SK-N-SH (cell line): ENCODE measurements around the gene ESYT1. TPM values are rescaled to one million over a fixed set of nuclear protein-coding genes. Genes with fewer than 3 reads are reported as not detected.

Experiments
- CTCF ChIA-PET: fragments of 300-600, 350-600 bp; formaldehyde crosslinking; extraction: SDS; loops from one replicate; lab custom pipeline; 2021; lab: Yijun Ruan, JAX
- POLR2A ChIA-PET: fragments of 350-600 bp; sonication (Branson Sonifier 250); formaldehyde crosslinking; extraction: SDS; loops from one replicate; lab custom pipeline; 2020; ENCODE audit warnings: antibody characterized with exemption, inconsistent platforms; lab: Yijun Ruan, JAX
- DNase-seq: peaks from one replicate; pipeline ENCODE4 v3.0.0; 2012
- H2AFZ ChIP-seq: fragments of 200-600 bp; sonication (generic); 2 replicates; pipeline ENCODE4 v1.8.1; 2016; ENCODE audit warnings: antibody characterized with exemption, mild to moderate bottlenecking, low read depth
- H3F3A ChIP-seq: fragments of 200-600 bp; sonication (generic); replicated peaks from 2 replicates; pipeline ENCODE3; 2016; ENCODE audit warnings: antibody characterized with exemption, mild to moderate bottlenecking; ENCODE audit not compliant: insufficient read depth
- H3K27ac ChIP-seq, 2 experiments: fragments of 200-500 bp in 1 of 2; fragments of 200-600 bp in 1 of 2; sonication (Bioruptor generic) in 1 of 2; sonication (generic), shearing (Covaris generic) in 1 of 2; 2 replicates each; pipeline versions ENCODE4 v1.5.1 to v1.6.1; 2014 to 2016; ENCODE audit warnings: low read depth in 2 of 2, inconsistent platforms in 1 of 2, low read length in 1 of 2, mild to moderate bottlenecking in 1 of 2, mixed read lengths in 1 of 2
- H3K27me3 ChIP-seq: fragments of 200-600 bp; sonication (generic), shearing (Covaris generic); 2 replicates; pipeline ENCODE4 v1.6.1; 2016; ENCODE audit warnings: mixed run types; ENCODE audit not compliant: insufficient read depth
- H3K36me3 ChIP-seq, 2 experiments: fragments of 200-500 bp in 1 of 2; fragments of 200-600 bp in 1 of 2; sonication (Bioruptor generic) in 1 of 2; sonication (generic) in 1 of 2; replicated peaks in 1 of 2; 2 replicates each; pipeline versions ENCODE3 to v1.5.1; 2014 to 2016; ENCODE audit warnings: low read length in 1 of 2, mild to moderate bottlenecking in 1 of 2; ENCODE audit not compliant: insufficient read depth in 2 of 2, control insufficient read depth in 1 of 2
- H3K4me1 ChIP-seq, 2 experiments: fragments of 200-500 bp in 1 of 2; fragments of 200-600 bp in 1 of 2; sonication (Bioruptor generic) in 1 of 2; sonication (generic), shearing (Covaris generic) in 1 of 2; 2 replicates each; pipeline versions ENCODE4 v1.5.1 to v1.6.1; 2014 to 2016; ENCODE audit warnings: low read depth in 1 of 2, low read length in 1 of 2, mixed run types in 1 of 2; ENCODE audit not compliant: insufficient read depth in 2 of 2, control insufficient read depth in 1 of 2
- H3K4me2 ChIP-seq: fragments of 200-600 bp; sonication (generic), shearing (Covaris generic); 2 replicates; pipeline ENCODE4 v1.6.1; 2017; ENCODE audit warnings: mixed run types
- H3K4me3 ChIP-seq, 2 experiments: fragments of 200-500 bp in 1 of 2; fragments of 200-600 bp in 1 of 2; sonication (Bioruptor generic) in 1 of 2; sonication (generic), shearing (Covaris generic) in 1 of 2; 2 replicates each; pipeline versions ENCODE4 v1.5.1 to v1.8.1; 2014 to 2016; ENCODE audit warnings: low read depth in 2 of 2, inconsistent platforms in 1 of 2, low read length in 1 of 2, mild to moderate bottlenecking in 1 of 2, mixed read lengths in 1 of 2, moderate library complexity in 1 of 2
- H3K79me2 ChIP-seq: fragments of 200-600 bp; sonication (generic); 2 replicates; pipeline ENCODE4 v1.8.1; 2017; ENCODE audit warnings: mild to moderate bottlenecking; ENCODE audit not compliant: insufficient read depth
- H3K9ac ChIP-seq: fragments of 200-600 bp; sonication (generic); 2 replicates; pipeline ENCODE4 v1.6.1; 2017; ENCODE audit warnings: mixed run types
- H3K9me2 ChIP-seq: fragments of 200-600 bp; sonication (generic); 2 replicates; pipeline ENCODE4 v1.6.1; 2017; ENCODE audit warnings: mixed run types
- H3K9me3 ChIP-seq: fragments of 200-600 bp; sonication (generic); 2 replicates; pipeline ENCODE4 v1.6.1; 2017; ENCODE audit warnings: mixed run types, mild to moderate bottlenecking, moderate library complexity
- H4K20me1 ChIP-seq: fragments of 200-600 bp; sonication (generic); 2 replicates; pipeline ENCODE4 v1.6.1; 2017; ENCODE audit warnings: mild to moderate bottlenecking, mixed run types; ENCODE audit not compliant: insufficient read depth
- CTCF ChIP-seq: fragments of 200-600 bp; sonication (generic); IDR thresholded peaks from 2 replicates; pipeline ENCODE4 v1.6.1; 2017; ENCODE audit warnings: antibody characterized with exemption, mild to moderate bottlenecking, moderate library complexity
- ELF1 ChIP-seq: IDR thresholded peaks from 2 replicates; pipeline ENCODE4 v1.4.0; 2012
- NFIC ChIP-seq: IDR thresholded peaks from 2 replicates; pipeline ENCODE4 v1.4.0; 2012; ENCODE audit warnings: borderline replicate concordance
- PBX3 ChIP-seq: IDR thresholded peaks from 2 replicates; pipeline ENCODE4; 2012
- POLR2AphosphoS5 ChIP-seq: IDR thresholded peaks from 2 replicates; pipeline ENCODE4 v1.6.1; 2012; ENCODE audit warnings: low read depth, low read length
- RCOR1 ChIP-seq: fragments of 150-350 bp; IDR thresholded peaks from 2 replicates; pipeline ENCODE4 v1.6.1; 2017; ENCODE audit warnings: antibody characterized with exemption, low read length
- REST ChIP-seq: IDR thresholded peaks from 2 replicates; pipeline ENCODE4 v1.6.1; 2012; ENCODE audit warnings: mild to moderate bottlenecking, low read depth, low read length, moderate library complexity
- RFX5 ChIP-seq: IDR thresholded peaks from 2 replicates; pipeline ENCODE4 v1.6.1; 2012; ENCODE audit warnings: mild to moderate bottlenecking, improper control_type of control experiment, low read length
- WGBS: methylation state at CpG from one replicate; pipeline ENCODE4 v1.1.6; 2017; ENCODE audit warnings: low lambda C conversion rate; 5-methylcytosine and 5-hydroxymethylcytosine counted together
- polyA plus RNA-seq, 3 experiments: library from polyadenylated mRNA; depleted of rRNA; stranded (reverse); fragments of >200 nt; gene quantifications; 2 replicates each; pipeline ENCODE4 v1.2.3, GENCODE V29; 2012
- TF ChIP-seq, protein P1 (sequence below): IDR thresholded peaks from 2 replicates; pipeline ENCODE4 v1.4.0; 2012; ENCODE audit warnings: low read depth

ESYT1 gene
- polyA plus RNA-seq, 1 of the 3 experiments (the other 2 are of a cell fraction), result 132 TPM

GRCh38 chr12:56126732-56127239 is 1.3 kb upstream of the ESYT1 start:
- TF ChIP-seq, protein P1, sequence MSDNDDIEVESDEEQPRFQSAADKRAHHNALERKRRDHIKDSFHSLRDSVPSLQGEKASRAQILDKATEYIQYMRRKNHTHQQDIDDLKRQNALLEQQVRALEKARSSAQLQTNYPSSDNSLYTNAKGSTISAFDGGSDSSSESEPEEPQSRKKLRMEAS, result no peak
- TF ChIP-seq REST (no peak), RFX5 (no peak), PBX3 (no peak), POLR2AphosphoS5 (no peak)
- Histone ChIP-seq H3K4me3 (no peak overlapping the region), H3K27me3 (no peaks in the 10 kb centered on the region), H2AFZ (no peak overlapping the region), H3K9me3 (no peaks in the 10 kb centered on the region), H3F3A (peaks cover 34% of the 10 kb centered on the region), H3K27ac (peak overlapping the region; percentile 77 to 88), H3K9me2 (no peaks in the 10 kb centered on the region), H3K79me2 (peaks cover 58% of the 10 kb centered on the region), H3K36me3 (peaks cover 16 to 18% of the 10 kb centered on the region in 2 experiments), H4K20me1 (no peaks in the 10 kb centered on the region), H3K4me1 (peaks cover 13 to 23% of the 10 kb centered on the region in 2 experiments), H3K4me2 (peak overlapping the region; percentile 86), H3K9ac (peak overlapping the region; percentile 66; the same call in 1 of the 2 replicates)
- no peak for DNase-seq
- 62% methylated on average over 3 of the region's 3 CpGs for WGBS
- ChIA-PET POLR2A (interaction anchor here (0.7 to 2.9 kb wide), 4 partner anchors 9 to 95 kb away, joined by 3 to 44 read pairs (median 4); partner anchors contain the start of genes RNF41, RPL41, SMARCC2 and ZC3H10), CTCF (interaction anchor here (0.6 to 16.0 kb wide), 19 partner anchors 9 to 158 kb away, joined by 3 to 272 read pairs (median 5); partner anchors contain the start of genes ANKRD52, MYL6, MYL6B and SMARCC2)

- H3F3A ChIP-seq, result peaks cover 34% of the 10 kb centered on the region
- POLR2A ChIA-PET, result interaction anchor here (0.9 to 2.9 kb wide), 11 partner anchors 10 to 234 kb away, joined by 3 to 44 read pairs (median 7); partner anchors contain the start of genes MYL6, PA2G4, RNF41 and RPL41
- H3K9me2 ChIP-seq, result no peaks in the 10 kb centered on the region
- H3K4me1 ChIP-seq, result peaks cover 13 to 23% of the 10 kb centered on the region in 2 experiments
- H3K79me2 ChIP-seq, result peaks cover 63% of the 10 kb centered on the region
- no peak for DNase-seq
- peak overlapping the region; percentile 77 to 88 for H3K27ac ChIP-seq
- H2AFZ ChIP-seq, result peak overlapping the region; percentile 57; the same call in 1 of the 2 replicates
- H3K27me3 ChIP-seq, result no peaks in the 10 kb centered on the region
- H3K9ac ChIP-seq, result peak overlapping the region; percentile 66
- H3K36me3 ChIP-seq, result peaks cover 22 to 25% of the 10 kb centered on the region in 2 experiments
- H4K20me1 ChIP-seq, result no peaks in the 10 kb centered on the region
- H3K9me3 ChIP-seq, result no peaks in the 10 kb centered on the region
- TF ChIP-seq REST (no peak), CTCF (no peak), RCOR1 (no peak), ELF1 (no peak), NFIC (peak; percentile 46; the same call in 1 of the 2 replicates)
- H3K4me2 ChIP-seq, result peak overlapping the region; percentile 86
- peak overlapping the region; percentile 39 to 61 for H3K4me3 ChIP-seq
- WGBS, result 7% methylated on average over 8 of the region's 8 CpGs
- CTCF ChIA-PET, result interaction anchor here (1.1 to 16.0 kb wide), 9 partner anchors 8 to 95 kb away, joined by 3 to 272 read pairs (median 7); partner anchors contain the start of genes MYL6, MYL6B, RNF41 and SMARCC2
Observed at GRCh38 chr12:56127485-56127887, 581 bp upstream of the ESYT1 start.
